Glomerular endothelial cell (primary cell): Measurements from ENCODE around the gene ADIRF. TPM values are rescaled to one million over a fixed set of nuclear protein-coding genes. Genes with fewer than 3 reads are reported as not detected.

ENCODE experiments used
- DNase-seq: peaks from one replicate; pipeline ENCODE4 v3.0.0-alpha.2; 2011; ENCODE audit warnings: low read depth, low spot score; ENCODE audit errors: extremely low read depth
- total RNA-seq: library from RNA; depleted of rRNA; stranded (reverse); fragments of >200 nt; gene quantifications from 2 replicates; pipeline ENCODE4 v1.2.3, GENCODE V29; 2015

Gene ADIRF
- total RNA-seq, 1 donor from 2014 or later, result 17.5 TPM

GRCh38 chr10:86960003-86960862 is 8.0 kb upstream of the ADIRF start:
- DNase-seq, result no peak

- no peak for DNase-seq
Observed at GRCh38 chr10:86960863-86961434, 7.3 kb upstream of the ADIRF start.

- no peak for DNase-seq
Observed at GRCh38 chr10:86961481-86962091, 6.7 kb upstream of the ADIRF start.

DNA sequence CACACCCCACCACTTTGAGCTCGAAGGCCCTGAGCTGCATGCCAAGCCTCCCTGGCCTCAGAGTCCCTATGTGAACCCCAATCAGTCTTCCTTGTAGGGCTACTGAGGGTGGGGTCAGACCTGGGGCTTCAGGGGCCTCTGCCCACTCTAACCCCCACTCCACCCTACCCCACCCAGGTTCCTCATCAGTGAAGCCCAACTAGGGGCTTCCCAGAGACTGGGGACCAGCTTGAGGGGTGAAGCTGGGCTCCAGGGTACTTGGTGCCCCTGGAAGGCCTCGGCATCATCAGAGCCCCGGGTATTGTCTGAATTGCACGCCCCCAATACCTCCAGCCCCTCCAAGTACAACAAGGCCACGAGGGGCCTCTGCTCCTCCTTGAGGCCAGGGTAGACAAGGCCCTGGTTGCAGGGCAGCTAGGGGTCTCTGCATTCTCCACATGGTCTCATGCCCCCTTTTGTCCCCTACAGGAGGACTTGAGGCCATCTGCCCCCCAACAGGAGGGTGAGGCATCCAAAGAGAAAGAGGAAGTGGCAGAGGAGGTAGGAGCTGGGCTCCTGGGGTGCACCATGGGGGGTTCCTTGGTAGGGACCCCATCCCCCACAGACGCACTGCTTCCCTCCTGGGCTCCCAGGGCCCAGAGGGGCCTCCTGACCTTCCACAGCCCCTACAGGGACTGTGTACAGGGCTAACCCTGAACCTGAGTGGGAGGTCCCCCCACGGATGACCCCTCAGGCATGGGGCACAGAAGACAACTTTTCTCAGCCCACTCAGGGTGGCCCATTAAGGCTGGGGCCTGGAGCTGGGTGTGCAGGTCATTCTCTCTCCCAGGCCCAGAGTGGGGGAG is 5.9 kb upstream of the ADIRF start:
- no peak for DNase-seq

- DNase-seq, result no peak
Observed at GRCh38 chr10:86962981-86963310, 5.3 kb upstream of the ADIRF start.

DNA sequence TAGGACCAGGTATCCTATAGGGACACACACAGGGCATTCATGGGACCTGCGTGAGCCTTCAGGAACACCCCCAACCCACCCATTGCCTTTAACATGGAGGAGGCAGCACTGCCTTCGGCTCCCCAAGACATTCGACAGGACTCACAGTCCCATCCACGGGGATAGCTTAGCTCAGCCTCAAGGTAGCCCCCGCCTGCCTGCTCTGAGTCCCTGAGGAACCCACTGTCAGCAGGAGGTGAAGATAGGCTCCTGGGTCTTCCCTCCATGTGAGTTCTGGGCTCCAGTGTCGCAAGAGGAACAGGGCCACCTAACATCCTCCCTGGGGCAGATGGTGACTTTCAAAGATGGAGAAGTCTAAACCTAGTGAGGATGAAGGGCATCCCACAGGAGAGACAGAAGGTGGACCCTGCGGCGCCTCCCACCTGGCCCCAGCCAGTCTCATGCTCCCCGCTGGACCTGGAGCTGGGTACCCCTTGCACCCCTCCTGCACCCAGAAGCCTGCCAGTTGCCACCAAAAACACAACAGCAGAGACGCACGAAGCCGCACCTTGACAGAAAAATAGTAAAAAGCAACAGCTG is 4.9 kb upstream of the ADIRF start:
- no peak for DNase-seq

DNA sequence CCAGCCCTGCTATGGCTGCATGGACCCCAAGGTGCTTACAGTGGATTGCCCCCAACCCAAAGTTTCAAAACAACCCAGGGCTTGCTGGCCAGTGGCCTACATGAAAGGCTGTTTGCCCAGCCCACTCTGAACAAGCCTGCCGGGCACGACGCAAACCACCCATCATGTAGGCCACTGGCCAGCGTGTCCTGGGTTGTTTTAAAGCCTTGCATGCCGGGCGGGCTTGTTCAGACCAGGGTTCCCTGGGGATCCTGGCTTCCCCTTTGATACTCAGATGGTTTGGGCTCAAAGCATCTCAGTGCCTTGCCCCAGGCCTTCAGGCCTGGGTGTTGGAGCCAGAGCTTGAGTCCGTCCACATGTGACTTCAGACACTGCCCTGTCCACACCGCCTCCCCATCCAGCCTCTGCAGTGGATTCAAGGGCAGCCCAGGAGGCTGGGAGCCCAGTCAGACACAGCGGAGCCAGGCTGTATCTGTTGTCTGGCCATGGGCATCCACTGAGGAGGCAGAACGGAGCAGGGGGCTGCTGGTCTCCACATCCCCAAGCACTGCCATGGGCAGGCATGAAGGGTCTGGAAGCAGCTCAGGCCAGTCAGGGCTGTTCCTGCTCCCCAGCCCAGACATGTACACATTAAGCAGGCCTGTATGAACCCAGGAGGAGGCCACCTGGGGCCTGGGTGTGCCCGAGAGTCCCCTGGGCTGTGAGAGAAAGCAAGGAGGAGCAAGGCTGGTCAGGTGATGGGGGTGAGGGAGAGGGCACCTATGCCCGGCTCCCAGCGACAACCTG is 4.0 kb upstream of the ADIRF start:
- DNase-seq, result no peak

DNA sequence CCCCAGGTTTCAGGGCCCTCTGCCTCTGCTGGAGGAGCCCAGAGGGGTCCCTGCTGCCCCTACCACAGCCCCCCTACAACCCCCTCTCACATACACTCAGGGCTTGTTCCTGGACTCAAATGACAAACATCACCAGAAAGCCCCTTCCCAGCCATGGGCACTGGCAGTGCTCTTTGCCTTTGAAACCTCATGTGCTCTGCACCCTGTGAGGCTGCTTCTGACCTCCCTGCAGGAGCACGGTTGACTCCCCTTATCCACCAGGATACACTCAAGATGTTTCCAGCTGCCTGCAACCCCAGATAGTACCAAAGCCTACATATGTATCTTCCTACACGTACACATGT is 3.5 kb upstream of the ADIRF start:
- no peak for DNase-seq

DNA sequence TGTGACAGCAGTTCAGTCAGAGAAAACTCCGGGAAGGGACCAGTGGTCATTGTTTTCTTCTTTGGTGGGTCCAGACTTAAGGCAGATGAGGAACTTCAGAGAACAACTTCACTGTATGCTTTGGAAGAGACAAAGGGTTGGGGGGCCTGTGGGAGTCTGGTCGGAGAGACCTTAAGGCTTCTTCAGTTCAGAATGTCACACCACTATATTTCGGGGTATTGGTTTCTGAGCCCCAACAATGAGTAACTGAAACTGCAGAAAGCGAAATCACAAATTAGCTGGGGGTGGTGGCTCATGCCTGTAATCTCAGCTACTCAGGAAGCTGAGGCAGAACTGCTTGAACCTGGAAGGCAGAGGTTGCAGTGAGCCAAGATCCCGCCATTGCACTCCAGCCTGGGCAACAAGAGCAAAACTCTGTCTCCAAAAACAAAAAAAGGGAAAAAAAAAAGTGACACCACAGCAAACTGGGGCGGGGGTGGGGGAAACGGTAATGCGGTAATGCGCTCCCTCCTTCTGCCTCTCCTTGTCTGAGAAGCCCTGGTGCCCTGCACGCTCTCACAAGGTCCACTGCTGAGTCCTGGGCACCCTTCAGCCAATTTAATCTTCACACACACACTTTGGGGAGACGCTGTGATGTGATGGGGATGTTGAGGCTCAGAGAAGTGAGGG is 2.2 kb upstream of the ADIRF start:
- no peak for DNase-seq

- no peak for DNase-seq
Observed at GRCh38 chr10:86967481-86967941, 771 bp upstream of the ADIRF start.

DNA sequence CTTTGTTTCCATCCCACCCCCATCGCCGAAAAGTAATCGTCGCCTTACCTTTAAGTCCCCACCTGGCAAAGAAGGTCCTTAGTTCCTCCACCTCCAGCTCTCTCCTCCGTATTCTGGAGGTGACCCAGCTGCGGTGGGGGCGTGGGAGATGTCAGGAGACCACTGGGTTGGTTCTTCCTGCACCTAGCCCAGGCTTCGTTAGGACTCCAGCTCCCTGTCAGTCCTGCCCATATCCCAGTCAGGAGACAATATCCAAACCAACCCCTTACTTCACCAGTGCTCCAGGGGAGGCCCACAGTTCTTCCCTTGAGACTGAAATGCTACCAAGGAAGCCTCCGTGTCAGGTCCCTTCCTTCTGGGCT is 693 bp downstream of the ADIRF start:
- no peak for DNase-seq

DNA sequence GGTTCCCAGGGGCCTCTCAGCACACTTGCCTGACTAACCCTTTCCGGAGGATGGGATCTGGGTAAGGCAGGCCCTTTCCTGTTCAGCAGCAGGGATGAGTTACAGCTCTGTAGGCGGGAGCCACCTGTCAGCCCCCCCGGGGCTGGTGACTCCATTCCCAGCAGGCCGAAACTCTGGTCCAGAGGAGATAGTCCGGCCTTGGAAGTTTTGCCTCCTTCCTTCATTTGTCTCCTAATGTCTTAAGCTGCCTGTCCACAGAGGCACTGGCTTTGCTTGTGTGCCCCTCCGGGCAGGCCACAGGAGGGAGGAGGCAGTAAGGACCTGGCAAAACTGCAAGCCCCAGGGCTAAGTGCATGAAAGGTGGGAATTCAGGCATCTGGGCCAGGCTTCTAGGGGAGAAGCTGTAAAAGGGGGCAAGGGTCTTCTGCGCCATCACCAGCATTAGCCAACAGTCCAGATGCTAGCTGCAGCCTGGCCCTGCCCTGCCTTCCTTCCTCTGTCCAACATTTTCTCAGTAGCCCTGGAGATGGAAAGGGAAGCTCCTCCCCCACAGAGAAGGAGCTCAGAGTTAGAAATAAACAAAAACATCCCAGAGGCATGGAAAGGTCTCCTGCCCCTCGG is 1.2 kb downstream of the ADIRF start:
- no peak for DNase-seq

DNA sequence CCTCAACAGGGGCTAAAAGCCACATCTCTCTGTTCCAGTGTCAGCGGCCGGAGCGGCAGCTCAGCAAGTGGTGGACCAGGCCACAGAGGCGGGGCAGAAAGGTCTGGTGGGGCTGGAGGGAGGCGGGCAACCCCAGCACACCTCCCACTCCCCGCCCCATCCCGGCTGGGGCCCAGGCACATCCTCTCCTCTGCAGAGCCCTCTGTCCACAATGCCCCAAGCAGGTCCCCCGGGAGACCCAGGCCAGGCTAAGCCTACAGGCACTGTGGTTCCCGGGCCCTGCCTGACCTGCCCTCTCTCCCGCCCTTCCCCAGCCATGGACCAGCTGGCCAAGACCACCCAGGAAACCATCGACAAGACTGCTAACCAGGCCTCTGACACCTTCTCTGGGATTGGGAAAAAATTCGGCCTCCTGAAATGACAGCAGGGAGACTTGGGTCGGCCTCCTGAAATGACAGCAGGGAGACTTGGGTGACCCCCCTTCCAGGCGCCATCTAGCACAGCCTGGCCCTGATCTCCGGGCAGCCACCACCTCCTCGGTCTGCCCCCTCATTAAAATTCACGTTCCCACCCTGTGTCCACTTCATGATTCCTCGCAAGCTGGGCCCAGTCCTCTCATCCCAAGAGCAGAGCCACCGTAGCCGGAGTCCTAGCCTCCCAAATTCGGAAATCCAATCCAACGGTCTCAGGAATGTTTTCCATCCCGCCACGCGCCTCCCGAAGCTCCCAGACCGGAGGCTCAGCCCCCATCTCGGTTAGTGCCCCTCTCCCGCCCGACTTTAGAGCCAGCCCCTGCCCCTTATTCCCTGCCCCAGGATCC is 2.1 kb downstream of the ADIRF start:
- no peak for DNase-seq

- DNase-seq, result no peak
Observed at GRCh38 chr10:86970982-86971231, 2.6 kb downstream of the ADIRF start.

DNA sequence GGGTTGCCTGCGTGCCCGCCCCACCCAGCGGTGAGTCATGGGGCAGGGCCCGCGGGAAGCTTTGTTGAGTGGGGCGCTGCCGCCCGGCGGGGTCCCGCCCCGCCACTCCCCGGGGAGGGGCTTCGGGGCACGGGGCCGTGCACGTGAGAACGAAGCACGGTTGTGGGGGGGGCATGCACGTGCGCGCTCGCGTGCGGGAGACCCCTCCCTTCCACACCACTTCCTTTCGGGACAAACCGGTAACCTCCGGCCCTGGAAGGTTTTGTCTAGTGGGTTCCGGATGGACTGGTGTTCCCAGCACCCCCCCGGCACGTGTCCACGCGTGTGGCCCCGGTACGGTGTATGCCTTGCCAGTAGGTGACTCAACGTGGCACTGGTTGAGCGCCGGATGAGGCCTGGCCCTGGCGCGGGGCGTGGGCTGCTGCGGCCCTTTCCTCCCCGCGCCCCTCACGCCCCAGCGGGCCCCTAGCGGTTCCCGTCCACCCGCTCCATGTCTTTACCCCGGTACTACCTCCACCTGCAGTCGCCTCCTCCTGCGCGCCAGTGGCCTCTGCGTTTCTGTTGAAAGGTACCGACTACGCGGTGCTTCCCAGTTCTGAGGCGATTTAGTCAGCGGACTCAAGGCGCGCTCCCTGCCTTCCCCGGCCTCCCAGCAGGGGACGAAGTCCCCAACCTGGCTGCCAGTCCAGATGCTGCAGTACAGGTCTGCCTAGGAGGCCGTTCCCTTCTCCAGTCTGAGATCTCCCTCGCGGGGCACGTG is 3.1 kb downstream of the ADIRF start:
- no peak for DNase-seq

- DNase-seq, result no peak
Observed at GRCh38 chr10:86972613-86973380, 4.5 kb downstream of the ADIRF start.

DNA sequence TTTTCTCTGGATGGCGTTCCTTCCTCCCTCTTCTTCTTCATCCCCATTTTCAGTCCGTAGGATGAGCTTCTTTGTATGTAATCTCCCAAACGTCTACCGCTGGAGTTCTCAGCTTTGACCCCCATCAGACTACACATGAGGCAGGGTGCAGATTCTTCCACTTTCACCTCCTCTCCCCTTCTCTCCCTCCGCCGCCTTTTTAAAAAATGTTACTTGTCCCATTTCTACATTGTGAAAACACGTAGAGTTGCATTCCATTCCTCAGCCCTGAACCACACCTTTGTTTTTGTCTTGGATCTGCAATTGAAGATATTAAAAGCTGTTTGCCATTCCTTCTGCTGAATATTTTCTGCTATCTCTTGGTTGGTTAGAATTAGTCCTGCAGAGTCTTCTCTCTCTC is 6.2 kb downstream of the ADIRF start:
- DNase-seq, result no peak
